Measurements from ENCODE around the gene ADGRL4. TPM values are rescaled to one million over a fixed set of nuclear protein-coding genes. Genes with fewer than 3 reads are reported as not detected.

Gene ADGRL4
- total and polyA plus RNA-seq, 2 experiments from 2014 or later, result 0.24 to 0.32 TPM

GRCh38 chr1:79004916-79005315 lies 1.6 kb downstream of the ADGRL4 start (continued):
- TF ChIP-seq ZNF462 (CRISPR knock-in tag; IDR thresholded peaks at IDR 0.05) (no peak), CREB1 (CRISPR knock-in tag; IDR thresholded peaks at IDR 0.05; ENCODE audit: low read depth) (no peak), CTCF (conservative IDR thresholded peaks at IDR 0.05; ENCODE audit: low read depth in 2 of 2) (no peak)

- Mint-ChIP-seq H3K27me3 (ENCODE audit: insufficient read depth, low read depth, poor library complexity) (no peaks in the 10 kb centered on the region), H3K4me1 (no peaks in the 10 kb centered on the region), H3K9me3 (no peaks in the 10 kb centered on the region), H3K27ac (no peak overlapping the region), H3K4me3 (no peak overlapping the region), H3K36me3 (ENCODE audit: low read depth) (no peaks in the 10 kb centered on the region)
- no peak overlapping the region for H3K27ac ChIP-seq (ENCODE audit: low read depth)
- no peaks in the 10 kb centered on the region for H3K36me3 ChIP-seq (ENCODE audit: insufficient read depth)
- no peaks in the 10 kb centered on the region for H3F3A ChIP-seq (replicated peaks; ENCODE audit: low read depth)
- H2AFZ ChIP-seq, result no peak overlapping the region
- no peaks in the 10 kb centered on the region for H4K20me1 ChIP-seq (replicated peaks; ENCODE audit: insufficient read depth)
- H3K4me1 ChIP-seq (ENCODE audit: insufficient read depth), result no peaks in the 10 kb centered on the region
- no peak overlapping the region for H3K4me3 ChIP-seq
- H3K27me3 ChIP-seq (ENCODE audit: insufficient read depth), result no peaks in the 10 kb centered on the region
- TF ChIP-seq REST (IDR thresholded peaks at IDR 0.05; ENCODE audit: unreplicated experiment) (no peak), ZNF114 (CRISPR knock-in tag; IDR thresholded peaks at IDR 0.05) (no peak), EZH2 (IDR thresholded peaks at IDR 0.05; ENCODE audit: low read depth, unreplicated experiment) (no peak), NANOG (IDR thresholded peaks at IDR 0.05; ENCODE audit: borderline replicate concordance) (no peak), ETS1 (IDR thresholded peaks at IDR 0.05) (no peak), STAT1 (IDR thresholded peaks at IDR 0.05; ENCODE audit: unreplicated experiment) (no peak), ZNF331 (CRISPR knock-in tag; IDR thresholded peaks at IDR 0.05; ENCODE audit: low read depth) (no peak)
- H3K4me2 ChIP-seq, result no peak overlapping the region
- DNase-seq (ENCODE audit: low spot score) (no peak), ATAC-seq (no peak)
- H3K9me2 ChIP-seq (ENCODE audit: insufficient read depth), result no peaks in the 10 kb centered on the region
- no peaks in the 10 kb centered on the region for H3K79me2 ChIP-seq (replicated peaks; ENCODE audit: insufficient read depth)
Measured at GRCh38 chr1:78996791-78997190, 9.7 kb downstream of the ADGRL4 start.

All from GM23338 (cell line).